Liver (tissue), 9 donors: ENCODE results near the gene DNAI2. TPM values are rescaled to one million over a fixed set of nuclear protein-coding genes. Genes with fewer than 3 reads are reported as not detected.

ENCODE experiments used
- DNase-seq: peaks from one replicate; pipeline ENCODE4 v3.0.0-alpha.2; 2017; ENCODE audit warnings: low spot score
- H3K27ac ChIP-seq, 2 donors: one replicate each; pipeline ENCODE4 v1.7.0; 2013; ENCODE audit warnings: inconsistent platforms in 2 of 2, low read length in 2 of 2, control low read depth in 1 of 2, low read depth in 1 of 2, mild to moderate bottlenecking in 1 of 2
- H3K27me3 ChIP-seq, 4 donors: one replicate each; pipeline versions ENCODE4 v1.6.1 to v1.7.0; 2013; ENCODE audit warnings: low read length in 3 of 4, inconsistent platforms in 1 of 4, mild to moderate bottlenecking in 1 of 4, moderate library complexity in 1 of 4; ENCODE audit not compliant: control insufficient read depth in 4 of 4, insufficient read depth in 4 of 4
- H3K36me3 ChIP-seq, 4 donors: one replicate each; pipeline versions ENCODE4 v1.6.1 to v1.7.0; 2013; ENCODE audit warnings: low read length in 3 of 4, mild to moderate bottlenecking in 3 of 4, low read depth in 1 of 4, moderate library complexity in 1 of 4; ENCODE audit not compliant: control insufficient read depth in 4 of 4, insufficient read depth in 3 of 4
- H3K4me1 ChIP-seq, 4 donors: one replicate each; pipeline versions ENCODE4 v1.6.1 to v1.7.0; 2013; ENCODE audit warnings: low read length in 3 of 4, mild to moderate bottlenecking in 3 of 4, moderate library complexity in 1 of 4; ENCODE audit not compliant: control insufficient read depth in 4 of 4, insufficient read depth in 4 of 4
- H3K4me3 ChIP-seq, 3 donors: one replicate each; pipeline versions ENCODE4 v1.6.1 to v1.7.0; 2013; ENCODE audit warnings: low read length in 3 of 3, control low read depth in 1 of 3, low read depth in 1 of 3, mild to moderate bottlenecking in 1 of 3
- H3K9ac ChIP-seq, 2 donors: one replicate each; pipeline ENCODE4 v1.7.0; 2013; ENCODE audit warnings: low read length in 2 of 2, mild to moderate bottlenecking in 2 of 2, moderate library complexity in 2 of 2, control low read depth in 1 of 2, low read depth in 1 of 2
- H3K9me3 ChIP-seq, 4 donors: one replicate each; pipeline versions ENCODE4 v1.6.1 to v1.7.0; 2013; ENCODE audit warnings: low read length in 3 of 4; ENCODE audit not compliant: control insufficient read depth in 4 of 4
- ATF3 ChIP-seq: IDR thresholded peaks from 2 replicates; pipeline ENCODE4 v1.6.1; 2016; ENCODE audit warnings: antibody characterized with exemption
- CTCF ChIP-seq: fragments of 150-350 bp; IDR thresholded peaks from 2 replicates; pipeline ENCODE4 v1.5.1; 2017; ENCODE audit warnings: improper control_type of control experiment, low read depth, low read length; ENCODE audit not compliant: missing input control
- EGR1 ChIP-seq, 2 donors: IDR thresholded peaks; 2 replicates each; pipeline ENCODE4 v1.6.1; 2016 to 2018; ENCODE audit warnings: antibody characterized with exemption in 2 of 2, low read depth in 2 of 2
- FOXA1 ChIP-seq: IDR thresholded peaks from 2 replicates; pipeline ENCODE4 v1.6.1; 2016; ENCODE audit warnings: antibody characterized with exemption
- FOXA2 ChIP-seq: IDR thresholded peaks from 2 replicates; pipeline ENCODE4 v1.6.1; 2016; ENCODE audit warnings: antibody characterized with exemption
- GABPA ChIP-seq, 2 donors: IDR thresholded peaks in 1 of 2; conservative IDR thresholded peaks in 1 of 2; 2 replicates each; pipeline ENCODE4 v1.6.1; 2016; ENCODE audit warnings: antibody characterized with exemption in 2 of 2, mild to moderate bottlenecking in 1 of 2, moderate library complexity in 1 of 2
- HNF4A ChIP-seq, 2 donors: conservative IDR thresholded peaks; 2 replicates each; pipeline ENCODE4 v1.6.1; 2016; ENCODE audit warnings: antibody characterized with exemption in 2 of 2, mild to moderate bottlenecking in 2 of 2
- HNF4G ChIP-seq: IDR thresholded peaks from 2 replicates; pipeline ENCODE4 v1.6.1; 2016; ENCODE audit warnings: antibody characterized with exemption
- JUND ChIP-seq, 2 donors: IDR thresholded peaks; 2 replicates each; pipeline ENCODE4 v1.6.1; 2016; ENCODE audit warnings: antibody characterized with exemption in 2 of 2
- NR2F2 ChIP-seq: IDR thresholded peaks from 2 replicates; pipeline ENCODE4 v1.6.1; 2016; ENCODE audit warnings: antibody characterized with exemption
- RAD21 ChIP-seq, 2 donors: IDR thresholded peaks; 2 replicates each; pipeline ENCODE4 v1.6.1; 2016; ENCODE audit warnings: antibody characterized with exemption in 2 of 2, mild to moderate bottlenecking in 2 of 2
- RXRA ChIP-seq, 2 donors: IDR thresholded peaks; 2 replicates each; pipeline ENCODE4 v1.6.1; 2017 to 2018; ENCODE audit warnings: antibody characterized with exemption in 2 of 2, mild to moderate bottlenecking in 1 of 2
- SP1 ChIP-seq: IDR thresholded peaks from 2 replicates; pipeline ENCODE4 v1.6.1; 2018; ENCODE audit warnings: antibody characterized with exemption, mild to moderate bottlenecking
- TAF1 ChIP-seq: conservative IDR thresholded peaks from 2 replicates; pipeline ENCODE4 v1.6.1; 2016; ENCODE audit warnings: antibody characterized with exemption, mild to moderate bottlenecking
- YY1 ChIP-seq: IDR thresholded peaks from 2 replicates; pipeline ENCODE4 v1.6.1; 2016; ENCODE audit warnings: antibody characterized with exemption, mild to moderate bottlenecking
- ZBTB33 ChIP-seq: IDR thresholded peaks from 2 replicates; pipeline ENCODE4 v1.6.1; 2016; ENCODE audit warnings: antibody characterized with exemption
- WGBS: extraction: QIAGEN DNeasy Blood & Tissue Kit; methylation state at CpG from one replicate; pipeline ENCODE4 v1.1.7; 2013; 5-methylcytosine and 5-hydroxymethylcytosine counted together
- polyA plus RNA-seq, 2 donors: library from polyadenylated mRNA; stranded (reverse) in 1 of 2; unstranded in 1 of 2; fragments of 200-250 nt in 1 of 2; fragments of >200 nt in 1 of 2; fragmentation: Nextera tagmentation in 1 of 2; extraction: Ambion mirVana in 1 of 2; gene quantifications; one replicate each; pipeline versions ENCODE4 v1.2.1 to v1.2.3, GENCODE V29; 2013 to 2015
- total RNA-seq, 2 donors: library from RNA; depleted of rRNA; stranded (reverse); fragments of >200 nt; gene quantifications; one replicate each; pipeline ENCODE4 v1.2.3, GENCODE V29; 2014
- donor health status: healthy.
- donor health status: healthy.
- donor health status: healthy.
- donor health status: healthy.
- donor health status: healthy.

DNAI2 gene
- total and polyA plus RNA-seq, 4 donors: not detected

- Histone ChIP-seq H3K27me3 (no peaks in the 10 kb centered on the region), H3K27ac (no peak overlapping the region), H3K4me3 (no peak overlapping the region), H3K36me3 (no peaks in the 10 kb centered on the region), H3K9me3 (no peaks in the 10 kb centered on the region), H3K4me1 (no peaks in the 10 kb centered on the region), H3K9ac (no peak overlapping the region)
- no peak for TF ChIP-seq EGR1 (IDR thresholded peaks at IDR 0.05; ENCODE audit: low read depth in 2 of 2)
- no peak for TF ChIP-seq TAF1
- TF ChIP-seq ATF3: no peak
- no peak for TF ChIP-seq NR2F2
- no peak for TF ChIP-seq ZBTB33
- no peak for TF ChIP-seq GABPA (IDR thresholded peaks at IDR 0.05 in 1 of 2, conservative IDR thresholded peaks at IDR 0.05 in 1 of 2)
- TF ChIP-seq RAD21 (IDR thresholded peaks at IDR 0.05): no peak
- TF ChIP-seq FOXA2: no peak
- no peak for TF ChIP-seq FOXA1
- no peak for TF ChIP-seq SP1
- no peak for TF ChIP-seq JUND (IDR thresholded peaks at IDR 0.05)
- no peak for TF ChIP-seq YY1
- TF ChIP-seq RXRA (IDR thresholded peaks at IDR 0.05): no peak
- TF ChIP-seq HNF4A (conservative IDR thresholded peaks at IDR 0.05): no peak
- WGBS: 75% methylated on average over 19 of the region's 19 CpGs
- no peak for DNase-seq
Observed at GRCh38 chr17:74235040-74235581, 38.9 kb upstream of the DNAI2 start.

GRCh38 chr17:74235911-74236371 lies 38.1 kb upstream of the DNAI2 start:
- no peaks in the 10 kb centered on the region for H3K36me3 ChIP-seq
- no peak for DNase-seq
- no peaks in the 10 kb centered on the region for H3K4me1 ChIP-seq
- H3K9ac ChIP-seq: no peak overlapping the region
- TF ChIP-seq JUND (IDR thresholded peaks at IDR 0.05) (no peak), CTCF (no peak), YY1 (no peak), HNF4G (no peak), RAD21 (IDR thresholded peaks at IDR 0.05) (no peak), GABPA (IDR thresholded peaks at IDR 0.05 in 1 of 2, conservative IDR thresholded peaks at IDR 0.05 in 1 of 2) (no peak), FOXA1 (no peak)
- H3K27ac ChIP-seq: no peak overlapping the region
- H3K9me3 ChIP-seq: no peaks in the 10 kb centered on the region
- no peaks in the 10 kb centered on the region for H3K27me3 ChIP-seq
- H3K4me3 ChIP-seq: no peak overlapping the region
- 71% methylated on average over 8 of the region's 8 CpGs for WGBS
